GM20000 (cell line): ENCODE results near the gene PACRG.

Experiments
- DNase-seq: peaks from one replicate; pipeline ENCODE4 v3.0.0; 2012; ENCODE audit warnings: low spot score
- TF ChIP-seq, protein P1 (sequence below): IDR thresholded peaks from 2 replicates; pipeline ENCODE4 v1.5.1; 2012; ENCODE audit warnings: mild to moderate bottlenecking, control low read depth; ENCODE audit errors: extremely low read depth, missing control alignments

Gene PACRG

DNA sequence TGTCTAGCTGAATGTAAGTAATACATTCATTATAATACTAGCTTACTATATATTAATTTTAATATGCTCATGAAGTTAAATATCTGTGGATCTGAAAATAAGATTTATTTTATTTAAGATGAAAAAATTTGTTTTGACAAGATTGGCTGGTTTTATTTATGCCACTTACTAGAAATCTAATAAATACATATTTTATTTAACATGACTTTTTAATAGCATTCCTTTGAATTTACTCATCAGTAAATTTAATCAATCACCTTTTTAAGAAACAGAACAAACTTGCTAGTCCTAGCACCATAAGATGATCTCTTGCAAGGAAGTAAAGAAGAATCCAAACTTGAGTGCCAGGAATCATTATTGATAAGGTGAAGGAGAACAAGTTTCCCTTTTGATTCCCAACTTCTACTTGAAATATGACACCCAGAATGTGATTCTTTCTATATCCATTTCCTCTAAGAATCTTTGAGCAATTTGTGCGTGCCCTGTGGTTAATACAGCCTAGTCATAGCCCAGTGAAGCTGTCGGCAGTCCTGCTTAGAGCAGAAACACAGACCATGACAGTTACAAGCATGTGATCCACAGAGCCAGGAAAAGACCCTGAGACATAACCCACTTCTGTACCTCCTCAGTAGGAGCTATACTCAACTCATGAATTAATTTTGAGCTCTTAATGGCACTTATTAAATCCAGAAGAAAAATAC lies 404.4 kb downstream of the PACRG start:
- TF ChIP-seq, protein P1, sequence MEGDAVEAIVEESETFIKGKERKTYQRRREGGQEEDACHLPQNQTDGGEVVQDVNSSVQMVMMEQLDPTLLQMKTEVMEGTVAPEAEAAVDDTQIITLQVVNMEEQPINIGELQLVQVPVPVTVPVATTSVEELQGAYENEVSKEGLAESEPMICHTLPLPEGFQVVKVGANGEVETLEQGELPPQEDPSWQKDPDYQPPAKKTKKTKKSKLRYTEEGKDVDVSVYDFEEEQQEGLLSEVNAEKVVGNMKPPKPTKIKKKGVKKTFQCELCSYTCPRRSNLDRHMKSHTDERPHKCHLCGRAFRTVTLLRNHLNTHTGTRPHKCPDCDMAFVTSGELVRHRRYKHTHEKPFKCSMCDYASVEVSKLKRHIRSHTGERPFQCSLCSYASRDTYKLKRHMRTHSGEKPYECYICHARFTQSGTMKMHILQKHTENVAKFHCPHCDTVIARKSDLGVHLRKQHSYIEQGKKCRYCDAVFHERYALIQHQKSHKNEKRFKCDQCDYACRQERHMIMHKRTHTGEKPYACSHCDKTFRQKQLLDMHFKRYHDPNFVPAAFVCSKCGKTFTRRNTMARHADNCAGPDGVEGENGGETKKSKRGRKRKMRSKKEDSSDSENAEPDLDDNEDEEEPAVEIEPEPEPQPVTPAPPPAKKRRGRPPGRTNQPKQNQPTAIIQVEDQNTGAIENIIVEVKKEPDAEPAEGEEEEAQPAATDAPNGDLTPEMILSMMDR = no peak
- DNase-seq = no peak

DNA sequence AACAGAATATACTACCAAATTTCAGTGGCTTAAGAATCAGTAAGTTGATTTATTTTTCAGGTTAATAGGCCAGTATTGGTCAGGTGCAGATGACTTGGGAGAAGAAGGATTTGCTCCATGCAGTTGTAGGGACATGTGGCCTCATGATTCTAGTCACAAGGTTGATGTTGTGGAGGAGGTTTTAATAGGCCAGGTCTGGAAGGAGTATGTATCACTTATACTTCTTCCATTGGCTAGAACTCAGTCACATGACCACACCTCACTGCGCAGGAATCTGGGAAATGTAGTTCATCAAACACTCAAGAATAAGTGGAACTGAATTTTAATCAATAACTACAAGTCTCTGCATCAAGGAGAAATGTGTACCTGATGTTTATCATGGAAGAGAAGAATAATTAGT lies 405.2 kb downstream of the PACRG start:
- TF ChIP-seq, protein P1 = no peak
- no peak for DNase-seq

DNA sequence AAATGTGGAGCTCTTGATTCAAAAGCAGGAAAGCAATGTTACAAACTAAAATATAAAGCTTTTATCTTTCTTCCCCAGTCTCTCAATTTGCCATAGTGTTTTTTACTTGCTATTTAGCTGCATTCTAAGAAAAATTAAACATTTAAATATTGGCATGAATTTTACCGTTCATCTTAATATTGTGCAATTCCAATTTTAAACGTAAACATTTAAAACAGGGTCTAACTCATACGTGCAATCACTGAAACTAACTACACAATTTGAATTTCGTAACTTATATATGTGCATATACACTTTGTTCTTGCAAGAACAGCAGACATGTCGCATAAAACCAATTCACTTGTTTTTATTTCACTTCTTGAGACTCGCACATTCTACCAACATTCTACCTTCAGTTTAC lies 405.9 kb downstream of the PACRG start:
- TF ChIP-seq, protein P1 = no peak
- no peak for DNase-seq

GRCh38 chr6:163136681-163137397 lies 409.1 kb downstream of the PACRG start:
- TF ChIP-seq, protein P1 = no peak
- DNase-seq = no peak

DNA sequence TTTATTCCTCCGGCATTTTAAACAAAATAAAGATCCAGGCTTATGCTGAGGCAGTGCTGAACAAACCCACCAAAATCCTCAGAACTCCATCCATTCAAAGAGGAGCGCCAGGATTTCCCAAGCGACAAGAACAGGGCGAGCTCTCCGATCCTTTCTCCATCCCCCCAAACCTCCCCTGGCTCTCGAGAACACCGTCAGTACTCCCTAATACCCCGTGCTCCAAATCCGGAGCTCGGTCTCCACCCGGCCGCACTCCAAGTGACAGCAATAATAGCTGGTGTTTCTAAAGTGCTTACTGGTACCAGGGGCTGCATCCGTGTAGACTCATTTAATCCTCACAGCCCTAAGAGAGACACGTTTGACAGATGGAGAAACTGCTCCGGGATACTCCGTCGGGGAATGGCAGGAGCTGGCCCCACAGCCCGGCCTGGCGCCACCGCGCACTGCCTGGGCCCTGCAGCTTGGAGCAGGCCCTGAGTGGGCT lies 409.7 kb downstream of the PACRG start:
- no peak for DNase-seq
- TF ChIP-seq, protein P1 = no peak

DNA sequence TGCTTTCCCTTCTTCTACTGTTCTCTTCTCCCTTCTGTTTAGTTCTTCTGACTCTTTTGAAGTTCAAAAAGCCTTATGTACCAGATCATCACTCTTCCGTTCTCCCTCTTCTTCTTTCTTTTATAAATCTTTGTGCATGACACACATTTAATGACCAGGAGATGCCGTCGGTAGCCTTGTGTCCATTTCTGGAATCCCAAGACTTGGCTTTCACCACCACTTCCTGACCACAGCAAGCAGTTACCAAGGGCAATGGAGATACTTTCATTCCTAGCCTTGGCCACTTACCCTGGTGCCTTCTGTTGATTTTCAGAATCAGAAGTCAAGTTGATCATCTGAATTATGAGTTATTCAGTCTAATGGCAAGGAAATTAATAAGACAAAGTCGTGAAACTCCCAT lies 418.3 kb downstream of the PACRG start:
- DNase-seq = no peak
- TF ChIP-seq, protein P1 = no peak

GRCh38 chr6:163147994-163148393 lies 420.2 kb downstream of the PACRG start:
- TF ChIP-seq, protein P1 = no peak
- no peak for DNase-seq
